HCT116 (cell line): ENCODE data around the gene DDI2.

Source experiments
- JUND ChIP-seq: IDR thresholded peaks from 2 replicates; pipeline ENCODE4 v1.6.1; 2012
- POLR2A ChIP-seq: IDR thresholded peaks from 2 replicates; pipeline ENCODE4 v1.7.0; 2011; ENCODE audit warnings: borderline replicate concordance; ENCODE audit not compliant: insufficient read depth, insufficient read length; ENCODE audit errors: extremely low read depth
- POLR2AphosphoS5 ChIP-seq: IDR thresholded peaks from 2 replicates; pipeline ENCODE4 v1.6.1; 2011; ENCODE audit warnings: mild to moderate bottlenecking, low read depth, low read length, moderate library complexity
- SRF ChIP-seq: IDR thresholded peaks from 2 replicates; pipeline ENCODE4 v1.6.1; 2012; ENCODE audit warnings: low read depth
- TF ChIP-seq, protein P1 (sequence below), 3 experiments: fragments of 200-600 bp in 1 of 3; sonication (generic) in 1 of 3; IDR thresholded peaks in 2 of 3; conservative IDR thresholded peaks in 1 of 3; 2 replicates each; pipeline ENCODE4 v1.5.1; 2012 to 2017; ENCODE audit warnings: low read depth in 2 of 3, low read length in 2 of 3, antibody characterized with exemption in 1 of 3, borderline replicate concordance in 1 of 3, control low read depth in 1 of 3, mild to moderate bottlenecking in 1 of 3, mixed read lengths in 1 of 3, mixed run types in 1 of 3, moderate library complexity in 1 of 3; ENCODE audit not compliant: insufficient read depth in 1 of 3
- TF ChIP-seq, protein P2 (sequence below): IDR thresholded peaks from 2 replicates; pipeline ENCODE4 v1.6.1; 2012; ENCODE audit warnings: low read depth

DNA sequence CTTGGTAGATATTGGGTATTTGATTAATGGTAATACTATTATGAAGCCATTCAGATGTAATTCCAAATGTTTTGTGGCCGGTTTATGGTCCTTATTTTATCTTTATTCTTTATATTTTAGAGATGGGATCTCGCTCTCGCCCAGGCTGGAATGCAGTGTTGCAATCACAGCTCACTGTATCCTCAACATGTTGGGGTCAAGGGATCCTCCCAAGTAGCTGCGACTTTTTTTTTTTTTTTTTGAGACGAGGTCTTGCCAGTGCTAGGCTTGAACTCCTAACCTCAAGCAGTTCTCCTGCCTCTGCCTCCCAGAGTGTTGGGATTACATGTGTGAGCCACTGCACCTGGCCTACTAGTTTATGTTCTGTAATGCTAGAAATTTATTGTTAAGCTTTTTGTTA lies 4.7 kb downstream of the DDI2 start:
- TF ChIP-seq POLR2A (no peak), POLR2AphosphoS5 (no peak), JUND (no peak), SRF (no peak)
- TF ChIP-seq, protein P1, sequence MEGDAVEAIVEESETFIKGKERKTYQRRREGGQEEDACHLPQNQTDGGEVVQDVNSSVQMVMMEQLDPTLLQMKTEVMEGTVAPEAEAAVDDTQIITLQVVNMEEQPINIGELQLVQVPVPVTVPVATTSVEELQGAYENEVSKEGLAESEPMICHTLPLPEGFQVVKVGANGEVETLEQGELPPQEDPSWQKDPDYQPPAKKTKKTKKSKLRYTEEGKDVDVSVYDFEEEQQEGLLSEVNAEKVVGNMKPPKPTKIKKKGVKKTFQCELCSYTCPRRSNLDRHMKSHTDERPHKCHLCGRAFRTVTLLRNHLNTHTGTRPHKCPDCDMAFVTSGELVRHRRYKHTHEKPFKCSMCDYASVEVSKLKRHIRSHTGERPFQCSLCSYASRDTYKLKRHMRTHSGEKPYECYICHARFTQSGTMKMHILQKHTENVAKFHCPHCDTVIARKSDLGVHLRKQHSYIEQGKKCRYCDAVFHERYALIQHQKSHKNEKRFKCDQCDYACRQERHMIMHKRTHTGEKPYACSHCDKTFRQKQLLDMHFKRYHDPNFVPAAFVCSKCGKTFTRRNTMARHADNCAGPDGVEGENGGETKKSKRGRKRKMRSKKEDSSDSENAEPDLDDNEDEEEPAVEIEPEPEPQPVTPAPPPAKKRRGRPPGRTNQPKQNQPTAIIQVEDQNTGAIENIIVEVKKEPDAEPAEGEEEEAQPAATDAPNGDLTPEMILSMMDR (IDR thresholded peaks at IDR 0.05 in 2 of 3, conservative IDR thresholded peaks at IDR 0.05 in 1 of 3; ENCODE audit: borderline replicate concordance in 1 of 3, insufficient read depth in 1 of 3, low read depth in 2 of 3, low read length in 2 of 3) = no peak
- TF ChIP-seq, protein P2, sequence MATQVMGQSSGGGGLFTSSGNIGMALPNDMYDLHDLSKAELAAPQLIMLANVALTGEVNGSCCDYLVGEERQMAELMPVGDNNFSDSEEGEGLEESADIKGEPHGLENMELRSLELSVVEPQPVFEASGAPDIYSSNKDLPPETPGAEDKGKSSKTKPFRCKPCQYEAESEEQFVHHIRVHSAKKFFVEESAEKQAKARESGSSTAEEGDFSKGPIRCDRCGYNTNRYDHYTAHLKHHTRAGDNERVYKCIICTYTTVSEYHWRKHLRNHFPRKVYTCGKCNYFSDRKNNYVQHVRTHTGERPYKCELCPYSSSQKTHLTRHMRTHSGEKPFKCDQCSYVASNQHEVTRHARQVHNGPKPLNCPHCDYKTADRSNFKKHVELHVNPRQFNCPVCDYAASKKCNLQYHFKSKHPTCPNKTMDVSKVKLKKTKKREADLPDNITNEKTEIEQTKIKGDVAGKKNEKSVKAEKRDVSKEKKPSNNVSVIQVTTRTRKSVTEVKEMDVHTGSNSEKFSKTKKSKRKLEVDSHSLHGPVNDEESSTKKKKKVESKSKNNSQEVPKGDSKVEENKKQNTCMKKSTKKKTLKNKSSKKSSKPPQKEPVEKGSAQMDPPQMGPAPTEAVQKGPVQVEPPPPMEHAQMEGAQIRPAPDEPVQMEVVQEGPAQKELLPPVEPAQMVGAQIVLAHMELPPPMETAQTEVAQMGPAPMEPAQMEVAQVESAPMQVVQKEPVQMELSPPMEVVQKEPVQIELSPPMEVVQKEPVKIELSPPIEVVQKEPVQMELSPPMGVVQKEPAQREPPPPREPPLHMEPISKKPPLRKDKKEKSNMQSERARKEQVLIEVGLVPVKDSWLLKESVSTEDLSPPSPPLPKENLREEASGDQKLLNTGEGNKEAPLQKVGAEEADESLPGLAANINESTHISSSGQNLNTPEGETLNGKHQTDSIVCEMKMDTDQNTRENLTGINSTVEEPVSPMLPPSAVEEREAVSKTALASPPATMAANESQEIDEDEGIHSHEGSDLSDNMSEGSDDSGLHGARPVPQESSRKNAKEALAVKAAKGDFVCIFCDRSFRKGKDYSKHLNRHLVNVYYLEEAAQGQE = no peak
